Hepatocyte (in vitro differentiated cells): ENCODE measurements around the gene CCL27.

Experiments used
- EZH2 ChIP-seq: fragments of 200-600 bp; sonication (generic); IDR thresholded peaks from 2 replicates; pipeline ENCODE4 v1.6.1; 2016; ENCODE audit warnings: antibody characterized with exemption, mild to moderate bottlenecking, borderline replicate concordance
- TF ChIP-seq, protein P1 (sequence below): fragments of 200-600 bp; sonication (generic); IDR thresholded peaks from 2 replicates; pipeline ENCODE4 v1.5.1; 2016; ENCODE audit warnings: antibody characterized with exemption, mild to moderate bottlenecking; ENCODE audit not compliant: poor library complexity

GRCh38 chr9:34693560-34693959 lies 31.1 kb upstream of the CCL27 start:
- TF ChIP-seq, protein P1, sequence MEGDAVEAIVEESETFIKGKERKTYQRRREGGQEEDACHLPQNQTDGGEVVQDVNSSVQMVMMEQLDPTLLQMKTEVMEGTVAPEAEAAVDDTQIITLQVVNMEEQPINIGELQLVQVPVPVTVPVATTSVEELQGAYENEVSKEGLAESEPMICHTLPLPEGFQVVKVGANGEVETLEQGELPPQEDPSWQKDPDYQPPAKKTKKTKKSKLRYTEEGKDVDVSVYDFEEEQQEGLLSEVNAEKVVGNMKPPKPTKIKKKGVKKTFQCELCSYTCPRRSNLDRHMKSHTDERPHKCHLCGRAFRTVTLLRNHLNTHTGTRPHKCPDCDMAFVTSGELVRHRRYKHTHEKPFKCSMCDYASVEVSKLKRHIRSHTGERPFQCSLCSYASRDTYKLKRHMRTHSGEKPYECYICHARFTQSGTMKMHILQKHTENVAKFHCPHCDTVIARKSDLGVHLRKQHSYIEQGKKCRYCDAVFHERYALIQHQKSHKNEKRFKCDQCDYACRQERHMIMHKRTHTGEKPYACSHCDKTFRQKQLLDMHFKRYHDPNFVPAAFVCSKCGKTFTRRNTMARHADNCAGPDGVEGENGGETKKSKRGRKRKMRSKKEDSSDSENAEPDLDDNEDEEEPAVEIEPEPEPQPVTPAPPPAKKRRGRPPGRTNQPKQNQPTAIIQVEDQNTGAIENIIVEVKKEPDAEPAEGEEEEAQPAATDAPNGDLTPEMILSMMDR = no peak
- no peak for TF ChIP-seq EZH2
